AG09319 (cell line): ENCODE measurements around the gene DNMT1.

ENCODE experiments used
- DNase-seq: peaks from one replicate; pipeline ENCODE4 v3.0.0-alpha.2; 2010; ENCODE audit warnings: low read depth; ENCODE audit errors: extremely low read depth
- CTCF ChIP-seq: IDR thresholded peaks from 2 replicates; pipeline ENCODE4 v1.5.1; 2011; ENCODE audit warnings: low read depth, mild to moderate bottlenecking, inconsistent platforms, low read length, moderate library complexity

The DNMT1 gene

GRCh38 chr19:10086591-10087192 lies 108.1 kb downstream of the DNMT1 start:
- DNase-seq = no peak
- no peak for TF ChIP-seq CTCF

GRCh38 chr19:10085641-10086590 lies 108.8 kb downstream of the DNMT1 start, which contains the start of gene SHFL:
SHFL (plus strand) TSS chr19:10086317; CDS start chr19:10086428, 111 bp downstream.
- TF ChIP-seq CTCF = no peak
- peak; percentile 24 for DNase-seq

GRCh38 chr19:10084803-10085202 lies 110.0 kb downstream of the DNMT1 start:
- DNase-seq = no peak
- no peak for TF ChIP-seq CTCF

GRCh38 chr19:10083911-10084310 lies 110.8 kb downstream of the DNMT1 start:
- no peak for TF ChIP-seq CTCF
- DNase-seq = no peak
